Transverse colon (tissue), 4 donors: Measurements from ENCODE around the gene GRK4.

Experiments used
- EP300 ChIP-seq: sonication (generic); formaldehyde crosslinking; IDR thresholded peaks from one replicate; pipeline ENCODE4 v1.6.1; 2017; ENCODE audit warnings: antibody characterized with exemption, low read depth
- POLR2A ChIP-seq: fragments of 450-650 bp; IDR thresholded peaks from one replicate; pipeline ENCODE4 v1.6.1; 2016; ENCODE audit warnings: antibody characterized with exemption, mild to moderate bottlenecking, moderate library complexity
- POLR2AphosphoS5 ChIP-seq, 3 donors: sonication (generic); formaldehyde crosslinking; IDR thresholded peaks; one replicate each; pipeline ENCODE4 v1.6.1; 2016; ENCODE audit warnings: antibody characterized with exemption in 3 of 3
- TF ChIP-seq, protein P1 (sequence below), 5 experiments: fragments of 200-600 bp in 3 of 5; fragments of 450-650 bp in 2 of 5; sonication (generic) in 3 of 5; IDR thresholded peaks; 1 replicate in 2 of 5; 2 replicates in 3 of 5; pipeline ENCODE4 v1.5.1; 2016 to 2017; ENCODE audit warnings: antibody characterized with exemption in 5 of 5, inconsistent platforms in 3 of 5, mild to moderate bottlenecking in 2 of 5, moderate library complexity in 1 of 5

- TF ChIP-seq, protein P1, sequence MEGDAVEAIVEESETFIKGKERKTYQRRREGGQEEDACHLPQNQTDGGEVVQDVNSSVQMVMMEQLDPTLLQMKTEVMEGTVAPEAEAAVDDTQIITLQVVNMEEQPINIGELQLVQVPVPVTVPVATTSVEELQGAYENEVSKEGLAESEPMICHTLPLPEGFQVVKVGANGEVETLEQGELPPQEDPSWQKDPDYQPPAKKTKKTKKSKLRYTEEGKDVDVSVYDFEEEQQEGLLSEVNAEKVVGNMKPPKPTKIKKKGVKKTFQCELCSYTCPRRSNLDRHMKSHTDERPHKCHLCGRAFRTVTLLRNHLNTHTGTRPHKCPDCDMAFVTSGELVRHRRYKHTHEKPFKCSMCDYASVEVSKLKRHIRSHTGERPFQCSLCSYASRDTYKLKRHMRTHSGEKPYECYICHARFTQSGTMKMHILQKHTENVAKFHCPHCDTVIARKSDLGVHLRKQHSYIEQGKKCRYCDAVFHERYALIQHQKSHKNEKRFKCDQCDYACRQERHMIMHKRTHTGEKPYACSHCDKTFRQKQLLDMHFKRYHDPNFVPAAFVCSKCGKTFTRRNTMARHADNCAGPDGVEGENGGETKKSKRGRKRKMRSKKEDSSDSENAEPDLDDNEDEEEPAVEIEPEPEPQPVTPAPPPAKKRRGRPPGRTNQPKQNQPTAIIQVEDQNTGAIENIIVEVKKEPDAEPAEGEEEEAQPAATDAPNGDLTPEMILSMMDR (IDR thresholded peaks at IDR 0.05): no peak
- no peak for TF ChIP-seq POLR2A
- no peak for TF ChIP-seq POLR2AphosphoS5 (IDR thresholded peaks at IDR 0.05)
- TF ChIP-seq EP300: no peak
Observed at GRCh38 chr4:2928242-2929176, 34.9 kb upstream of the GRK4 start.
